ENCODE results near the gene HTT. TPM values are rescaled to one million over a fixed set of nuclear protein-coding genes. Genes with fewer than 3 reads are reported as not detected.

The HTT gene
- total RNA-seq: 24.0 and 25.5 TPM in 2 replicates

GRCh38 chr4:3074078-3074845 lies at the start of gene HTT, which contains the start of gene HTT-AS:
HTT (plus strand) TSS chr4:3074681; CDS start chr4:3074826, 145 bp downstream.
HTT-AS (minus strand) TSS chr4:3074538.

GRCh38 chr4:3248811-3249661 lies 174.6 kb downstream of the HTT start, which contains the start of gene MSANTD1:
MSANTD1 (plus strand) TSS chr4:3249159; CDS start chr4:3249223, 64 bp downstream.

GRCh38 chr4:3292571-3293400 lies 218.3 kb downstream of the HTT start, which contains the start of gene RGS12:
RGS12 (plus strand) TSS chr4:3293021; CDS start chr4:3316171, 23,150 bp downstream.

Other genes starting within 250 kb of the HTT start
- 173 and 190 TPM in 2 replicates for gene ADD1, start 230.8 kb upstream of the HTT start, total RNA-seq
- 32.4 and 33.7 TPM in 2 replicates for gene NOP14, start 111.3 kb upstream of the HTT start, total RNA-seq
- gene GRK4, start 111.1 kb upstream of the HTT start, total RNA-seq: 3.1 and 3.5 TPM in 2 replicates
- not detected in 2 replicates for gene HTT-AS, start 143 bp upstream of the HTT start, total RNA-seq
- gene MSANTD1, start 174.5 kb downstream of the HTT start, total RNA-seq: 0.10 and 0.13 TPM in 2 replicates
- 47.4 and 47.6 TPM in 2 replicates for gene RGS12, start 218.3 kb downstream of the HTT start, total RNA-seq